Cortex of kidney (tissue), 1 donor: ENCODE measurements around the gene MIA2.
"Not testable (repeated sequence)": the region's sequence is repeated elsewhere in the genome, so short reads cannot be mapped to it uniquely, and the experiment has no call there.

Experiments
- DNase-seq: peaks from one replicate; lab custom pipeline; 2025; lab: John Stamatoyannopoulos, UW

Gene MIA2

DNA sequence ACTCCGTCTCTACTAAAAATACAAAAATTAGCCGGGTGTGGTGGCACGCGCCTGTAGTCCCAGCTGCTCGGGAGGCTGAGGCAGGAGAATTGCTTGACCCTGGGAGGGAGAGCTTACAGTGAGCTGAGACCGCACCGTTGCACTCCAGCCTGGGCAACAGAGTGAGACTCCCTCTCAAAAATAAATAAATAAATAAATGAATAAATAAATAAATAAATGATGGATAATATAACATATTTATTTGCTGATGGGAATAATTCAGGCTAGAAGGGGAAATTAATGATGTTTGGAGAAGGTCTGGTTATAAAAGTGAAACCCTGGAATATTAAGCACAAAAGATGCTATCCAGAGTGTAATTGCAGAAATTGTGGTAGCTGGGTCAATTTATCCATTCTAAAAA is 107.4 kb downstream of the MIA2 start:
- DNase-seq = not testable (repeated sequence)

DNA sequence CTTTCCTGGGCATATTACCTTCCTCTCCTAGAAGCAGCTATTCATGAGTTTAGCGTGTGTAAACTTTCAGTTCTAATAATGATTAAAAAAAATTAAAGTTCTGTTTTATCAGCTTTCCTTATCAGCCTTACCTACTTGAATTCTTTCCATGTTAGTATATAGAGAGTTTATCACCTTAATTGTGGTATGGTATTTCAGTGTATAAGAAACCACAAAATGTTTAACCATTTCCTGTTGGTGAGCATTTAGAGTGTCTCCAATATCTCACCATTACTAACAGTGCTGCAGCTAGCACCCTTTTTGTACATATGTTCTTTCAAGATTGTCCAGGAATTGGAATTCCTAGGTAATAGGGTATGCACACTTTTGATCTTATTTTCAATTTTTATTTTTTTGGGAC is 109.1 kb downstream of the MIA2 start:
- DNase-seq = no peak

DNA sequence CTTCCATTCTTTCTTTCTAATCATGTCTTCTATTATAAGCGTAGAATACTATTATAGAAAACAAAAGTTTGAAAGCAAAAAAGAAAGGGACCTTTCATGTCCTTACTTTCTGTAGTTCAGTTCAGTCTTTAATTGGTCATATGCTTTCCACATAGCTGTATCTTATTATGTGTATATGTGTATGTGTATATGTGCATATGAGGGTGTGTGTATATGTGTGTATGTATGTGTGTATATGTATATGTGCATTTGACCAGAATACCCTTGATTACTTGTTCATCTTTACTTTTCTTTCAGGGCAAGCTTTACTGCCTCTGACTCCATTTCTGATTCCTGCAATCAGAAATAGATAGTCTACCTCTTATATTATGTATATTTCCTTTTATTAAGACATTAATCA is 109.9 kb downstream of the MIA2 start:
- no peak for DNase-seq

DNA sequence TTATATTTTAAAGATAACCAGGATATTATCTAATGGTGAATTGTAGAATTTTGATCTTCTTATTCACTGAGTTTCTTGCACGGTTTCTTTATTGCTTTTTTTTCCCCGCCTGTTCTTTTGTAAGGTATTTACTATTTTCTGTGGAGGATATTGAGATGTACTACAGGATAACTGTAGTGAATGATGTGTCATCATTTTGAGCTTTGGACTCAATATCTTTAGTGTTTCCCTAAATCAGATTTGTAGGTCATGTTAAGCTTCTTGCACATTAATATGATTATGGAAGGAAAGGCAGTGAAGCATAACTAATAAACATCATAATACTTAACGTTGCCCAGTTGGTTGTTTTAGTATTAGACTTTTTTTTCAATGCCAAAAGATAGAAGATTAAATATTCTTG is 117.2 kb downstream of the MIA2 start:
- DNase-seq = no peak

DNA sequence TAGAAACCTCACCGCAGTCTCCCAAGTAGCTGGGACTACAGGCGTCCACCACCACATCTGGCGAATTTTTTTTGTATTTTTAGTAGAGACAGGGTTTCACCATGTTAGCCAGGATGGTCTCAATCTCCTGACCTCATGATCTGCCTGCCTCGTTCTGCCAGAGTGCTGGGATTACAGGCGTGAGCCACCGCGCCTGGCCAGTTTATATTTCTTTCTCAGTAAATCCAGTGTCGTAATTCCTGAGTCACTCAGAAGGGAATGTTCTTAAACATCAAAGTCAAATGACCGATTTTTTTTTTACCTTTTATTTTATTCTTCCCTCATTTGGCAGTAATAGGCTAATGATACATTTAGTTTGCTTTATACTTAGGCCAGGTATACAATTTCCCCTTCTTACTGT is 118.0 kb downstream of the MIA2 start:
- DNase-seq = no peak

DNA sequence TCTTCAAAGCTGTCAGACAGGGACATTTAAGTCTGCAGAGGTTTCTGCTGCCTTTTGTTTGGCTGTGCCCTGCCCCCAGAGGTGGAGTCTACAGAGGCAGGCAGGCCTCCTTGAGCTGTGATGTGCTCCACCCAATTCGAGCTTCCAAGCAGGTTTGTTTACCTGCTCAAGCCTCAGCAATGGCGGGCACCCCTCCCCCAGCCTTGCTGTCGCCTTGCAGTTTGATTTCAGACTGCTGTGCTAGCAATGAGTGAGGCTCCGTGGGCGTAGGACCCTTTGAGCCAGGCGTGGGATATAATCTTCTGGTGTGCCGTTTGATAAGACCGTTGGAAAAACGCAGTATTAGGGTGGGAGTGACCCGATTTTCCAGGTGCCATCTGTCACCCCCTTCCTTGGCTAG is 125.4 kb downstream of the MIA2 start:
- DNase-seq = not testable (repeated sequence)

DNA sequence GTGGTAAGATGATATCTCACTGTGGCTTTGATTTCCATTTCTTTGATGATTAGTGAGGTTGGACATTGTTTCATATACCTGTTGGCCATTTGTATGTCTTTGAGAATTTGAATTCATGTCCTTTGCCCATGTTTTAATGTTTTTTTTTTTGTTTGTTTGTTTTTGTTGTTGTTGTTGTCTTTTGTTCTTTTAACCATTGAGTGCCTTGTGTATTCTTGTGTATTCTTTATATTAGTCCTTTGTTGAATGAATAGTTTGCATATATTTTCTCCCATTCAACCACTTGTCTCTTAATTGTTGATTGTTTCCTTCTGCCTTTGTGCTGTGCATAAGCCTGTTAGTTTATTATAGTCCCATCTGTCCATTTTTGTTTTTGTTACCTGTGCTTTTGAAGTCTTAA is 126.6 kb downstream of the MIA2 start:
- no peak for DNase-seq

DNA sequence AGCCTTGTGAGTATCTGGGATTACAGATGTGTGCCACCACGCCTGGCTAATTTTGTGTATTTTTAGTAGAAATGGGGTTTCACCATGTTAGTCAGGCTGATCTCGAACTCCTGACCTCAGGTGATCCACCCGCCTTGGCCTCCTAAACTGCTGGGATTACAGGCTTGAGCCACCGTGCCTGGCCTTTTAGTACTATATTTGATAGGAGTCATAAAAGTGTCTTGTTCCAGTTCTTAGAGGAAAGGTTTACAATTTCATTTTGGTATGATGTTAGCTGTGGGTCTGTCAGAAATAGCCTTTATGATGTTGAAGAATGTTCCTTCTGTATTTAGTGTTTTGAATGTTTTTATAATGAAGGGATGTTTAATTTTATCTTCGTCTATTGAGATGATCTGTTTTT is 127.8 kb downstream of the MIA2 start:
- not testable (repeated sequence) for DNase-seq

DNA sequence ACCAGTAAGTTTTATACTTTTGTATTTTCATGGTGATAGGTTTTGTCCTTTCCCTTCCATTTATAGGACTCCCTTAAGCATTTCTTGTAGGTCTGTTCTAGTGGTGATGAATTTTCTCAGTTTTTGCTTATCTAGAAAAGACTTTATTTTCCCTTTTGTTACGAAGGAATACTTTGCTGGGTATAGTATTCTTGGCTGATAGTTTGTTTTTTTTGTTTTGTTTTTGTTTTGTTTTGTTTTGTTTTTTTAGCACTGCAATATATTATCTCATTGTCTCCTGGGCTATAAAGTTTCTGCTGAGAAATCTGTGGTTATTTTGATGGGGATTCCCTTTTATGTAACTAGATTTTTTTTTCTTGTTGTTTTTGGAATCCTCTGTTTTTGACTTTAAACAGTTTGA is 130.8 kb downstream of the MIA2 start:
- DNase-seq = no peak

DNA sequence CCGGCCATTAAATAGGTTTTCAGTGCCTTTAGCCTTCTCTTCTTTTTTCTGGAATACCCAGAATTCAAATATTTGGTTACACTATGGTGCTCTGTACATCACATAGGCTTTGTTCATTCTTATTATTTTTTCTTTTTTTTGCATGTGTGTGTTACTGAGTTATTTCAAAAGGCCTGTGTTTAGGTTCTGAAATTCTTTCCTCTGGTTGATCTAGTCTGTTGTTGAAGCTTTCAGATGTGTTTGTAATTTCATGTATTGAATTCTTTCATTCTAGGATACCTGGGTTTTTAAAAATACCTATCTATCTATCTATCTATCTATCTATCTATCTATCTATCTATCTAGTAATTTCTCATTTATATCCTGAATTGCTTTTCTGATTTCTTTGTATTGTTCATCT is 131.6 kb downstream of the MIA2 start:
- DNase-seq = no peak

DNA sequence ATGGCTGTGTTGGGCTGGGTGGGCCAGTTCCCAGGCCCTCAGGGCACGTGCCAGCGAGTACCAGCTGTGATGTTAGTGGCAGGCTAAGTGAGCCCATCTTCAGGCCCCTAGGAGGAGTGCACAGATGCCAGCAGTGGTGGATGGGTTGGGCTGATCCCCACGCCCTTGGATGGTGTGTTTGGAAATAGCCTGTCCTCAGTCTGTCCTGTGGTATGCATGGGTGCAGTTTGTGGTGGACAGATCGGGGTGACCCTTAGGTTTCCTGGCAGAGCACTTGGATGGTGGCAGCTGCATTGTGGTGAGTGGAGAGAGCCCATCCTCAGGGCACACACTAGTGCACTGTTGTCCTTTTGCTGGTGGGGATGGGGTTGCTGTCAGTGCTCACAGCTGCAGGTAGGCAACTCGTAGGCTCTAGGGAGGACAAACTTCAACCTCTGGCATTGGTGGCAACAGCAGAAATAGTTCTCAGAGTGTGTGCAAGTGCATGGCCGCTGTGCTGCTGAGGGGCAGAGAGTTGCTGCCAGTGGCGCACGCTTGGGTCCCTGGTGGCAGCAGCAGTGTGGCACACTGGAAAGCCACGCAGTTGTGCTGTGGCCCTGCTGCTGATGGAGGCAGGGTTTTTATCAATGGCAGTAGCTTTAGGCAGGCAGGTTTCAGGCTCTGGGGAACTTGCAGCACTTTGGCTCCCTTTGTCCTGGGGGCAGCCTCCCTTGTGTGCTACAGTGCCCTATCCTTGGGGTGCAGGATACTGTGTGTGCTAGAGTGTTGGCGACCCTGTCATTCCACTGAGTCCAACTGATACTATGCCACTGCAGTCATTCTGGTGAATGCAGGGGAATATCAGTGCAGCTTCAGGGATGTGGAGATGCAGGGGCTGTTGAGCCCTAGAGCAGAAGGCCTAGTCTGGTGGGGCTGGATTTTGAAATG is 133.0 kb downstream of the MIA2 start:
- DNase-seq = no peak

DNA sequence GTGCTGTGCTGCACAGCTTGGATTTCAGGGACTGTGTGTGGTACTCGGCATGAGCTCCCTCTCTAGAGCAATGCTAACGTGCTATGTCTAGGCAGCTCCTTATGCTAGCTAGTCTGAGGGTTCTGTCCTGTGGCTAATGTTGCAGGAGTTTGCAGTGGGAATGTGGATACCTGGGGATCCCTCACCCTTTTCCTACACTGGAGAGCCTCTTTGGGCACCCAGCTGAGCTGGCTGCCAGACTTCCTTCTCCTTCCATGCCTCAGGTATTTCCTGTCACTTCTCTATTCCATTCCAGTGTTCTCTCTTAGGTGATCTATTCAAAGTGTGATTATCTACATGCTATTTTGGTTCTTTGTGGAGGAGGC is 133.7 kb downstream of the MIA2 start:
- no peak for DNase-seq

DNA sequence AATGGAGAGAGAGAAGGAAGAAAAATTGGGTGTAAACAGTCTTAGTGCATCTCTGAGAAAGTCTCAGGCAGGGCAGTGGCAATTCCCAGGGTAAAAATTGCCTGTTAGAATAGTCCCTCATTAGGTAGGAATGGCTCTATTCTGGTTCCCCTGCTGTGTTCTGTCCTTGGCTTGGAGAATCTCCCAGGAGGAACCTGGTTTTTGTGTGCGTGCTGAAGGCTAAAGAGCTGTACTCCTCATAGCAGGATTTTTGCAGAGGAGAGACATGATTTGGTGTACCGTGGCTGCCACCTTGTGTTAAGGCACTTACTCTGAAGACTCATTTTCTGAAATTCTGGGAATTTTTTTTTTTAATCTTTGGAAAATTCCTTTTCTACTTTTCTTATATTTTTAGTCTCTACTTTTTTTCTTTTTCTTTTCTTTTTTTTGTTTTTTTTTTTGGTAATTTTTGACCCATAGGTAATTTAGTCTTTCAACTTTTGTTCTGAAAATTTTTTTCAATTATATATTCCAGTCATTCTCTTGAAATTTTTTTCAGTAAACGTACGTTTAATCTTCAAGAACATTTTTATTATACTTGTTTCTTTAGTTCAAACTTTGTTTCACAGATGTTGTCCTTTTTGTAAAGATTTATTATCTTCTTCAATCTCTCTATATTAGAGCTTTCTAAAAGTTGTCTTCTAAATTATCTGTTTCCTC is 134.7 kb downstream of the MIA2 start:
- no peak for DNase-seq

DNA sequence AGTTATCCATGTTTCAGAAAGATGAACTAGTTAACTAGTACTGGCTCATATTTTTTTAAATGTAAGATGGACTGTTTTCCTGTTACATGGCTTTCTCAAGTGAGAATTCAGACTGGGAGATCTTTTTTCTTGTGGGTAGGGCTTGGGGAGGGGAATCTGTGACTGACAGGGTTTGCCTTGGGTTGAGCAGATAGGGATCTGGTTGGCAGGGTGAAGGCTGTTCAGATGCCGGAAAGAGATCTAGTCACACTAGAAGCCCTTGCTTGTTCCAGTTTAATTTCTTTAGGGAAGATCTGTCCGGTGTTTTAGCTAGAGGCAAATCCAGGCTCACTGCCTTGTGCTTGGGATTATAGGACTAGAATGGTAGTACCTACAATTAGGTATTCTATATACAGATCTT is 135.3 kb downstream of the MIA2 start:
- DNase-seq = no peak

DNA sequence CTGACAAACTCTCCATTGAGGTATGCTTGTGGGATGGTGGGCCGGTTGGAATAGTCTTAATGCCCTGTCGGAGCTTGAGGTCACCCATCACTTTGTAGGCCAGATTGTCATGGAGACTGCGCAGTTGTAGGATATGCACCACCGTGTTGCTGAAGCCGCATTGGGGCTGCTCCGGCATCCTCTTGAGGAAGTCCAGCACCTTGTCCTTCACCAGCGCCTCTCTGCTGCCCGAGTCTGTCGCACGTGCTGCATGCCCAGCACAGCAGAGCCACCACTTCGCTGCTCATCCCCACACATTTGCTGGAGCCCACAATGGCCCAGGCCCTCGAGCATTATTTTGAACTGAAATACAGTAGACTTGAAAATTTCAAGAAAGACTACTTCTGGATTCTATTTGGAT is 136.7 kb downstream of the MIA2 start:
- DNase-seq = no peak

DNA sequence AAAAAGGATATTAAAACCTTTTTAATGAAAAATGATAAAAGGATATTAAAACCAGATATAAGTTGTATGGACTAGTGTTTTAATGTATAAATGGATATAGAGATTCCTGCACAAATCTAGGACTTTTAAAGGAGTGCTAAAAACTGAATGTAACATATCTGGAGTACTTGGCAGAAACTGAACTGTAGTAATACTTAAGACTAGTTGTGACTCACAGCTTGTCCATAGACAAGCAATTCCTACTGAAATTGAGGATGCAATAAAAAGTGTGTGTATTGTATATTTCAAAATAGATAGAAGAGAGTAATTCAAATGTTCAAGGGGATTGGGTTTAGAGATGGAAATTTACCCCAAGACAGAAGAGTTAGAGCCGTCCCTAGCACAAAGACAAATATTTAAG is 138.9 kb downstream of the MIA2 start:
- DNase-seq = no peak

DNA sequence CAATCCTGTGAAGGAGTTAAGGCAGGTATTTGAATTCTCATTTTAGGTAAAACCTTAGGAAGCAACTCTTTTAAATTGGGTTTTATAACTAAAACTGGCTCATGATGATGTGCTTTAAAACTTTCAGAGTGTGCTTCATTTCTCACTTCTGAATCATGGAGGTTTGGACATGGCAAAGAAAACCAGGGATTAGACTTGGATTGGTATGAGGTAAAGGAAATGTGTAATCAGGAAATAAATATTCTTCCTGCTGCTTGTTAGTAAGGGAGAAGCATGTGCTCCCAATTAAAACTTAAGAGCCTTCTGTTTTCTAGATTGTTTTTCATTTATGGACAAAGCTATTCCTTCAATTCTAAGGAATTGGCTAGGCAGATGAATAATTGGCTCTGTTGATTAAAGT is 141.1 kb downstream of the MIA2 start:
- no peak for DNase-seq

DNA sequence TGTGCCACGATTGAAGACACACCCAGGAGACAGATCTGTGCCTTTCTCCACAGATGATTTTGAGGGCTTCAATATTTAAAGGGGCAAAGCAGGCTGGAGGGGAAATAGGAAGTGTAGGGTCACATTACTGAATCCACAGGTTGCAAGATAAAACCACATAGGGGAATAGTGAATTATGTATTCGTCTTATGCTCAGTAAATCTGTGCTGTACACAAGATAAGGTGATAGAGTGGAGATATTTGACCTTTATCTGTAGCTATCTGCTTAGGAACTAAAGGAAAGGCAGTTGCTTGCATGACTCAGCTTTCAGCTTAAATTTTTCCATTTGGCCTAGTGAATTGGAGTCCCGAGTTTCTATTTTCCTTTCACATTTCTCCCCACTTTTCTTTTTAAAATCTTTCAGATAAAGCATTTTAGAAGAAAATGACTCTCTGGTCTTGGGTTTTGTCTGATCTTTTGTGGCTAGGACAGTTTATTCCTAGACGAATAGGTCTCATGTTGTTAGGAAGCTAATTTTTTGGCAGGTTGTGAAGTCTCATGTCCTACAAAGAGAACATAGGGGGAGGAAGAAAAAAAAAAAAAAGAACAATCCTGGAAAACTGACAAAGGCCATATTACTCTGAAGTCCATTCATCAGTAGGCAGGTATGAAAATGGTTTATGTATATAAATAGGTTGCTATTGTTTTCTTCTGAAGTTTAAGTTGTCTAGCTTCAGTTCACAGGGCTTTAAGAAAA is 143.1 kb downstream of the MIA2 start:
- no peak for DNase-seq

DNA sequence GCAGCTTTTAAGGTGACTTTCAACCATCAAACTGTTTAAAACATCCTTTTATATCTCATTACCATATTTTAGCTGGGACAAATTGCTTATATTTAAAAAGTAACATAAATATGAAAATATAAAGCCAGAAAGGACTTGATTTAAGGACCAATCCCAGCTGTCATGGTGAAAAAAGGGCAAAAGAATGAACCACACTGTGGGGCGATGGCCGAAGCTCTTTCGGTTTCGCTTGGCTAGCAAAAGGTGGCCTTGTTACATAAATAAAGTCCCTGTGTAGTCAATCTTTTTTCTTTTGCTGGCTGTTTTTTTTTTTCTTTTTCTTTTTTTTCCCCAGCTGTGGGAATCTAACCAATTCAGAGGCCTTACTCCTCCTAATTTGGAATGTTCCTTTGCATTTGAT is 147.7 kb downstream of the MIA2 start:
- no peak for DNase-seq

DNA sequence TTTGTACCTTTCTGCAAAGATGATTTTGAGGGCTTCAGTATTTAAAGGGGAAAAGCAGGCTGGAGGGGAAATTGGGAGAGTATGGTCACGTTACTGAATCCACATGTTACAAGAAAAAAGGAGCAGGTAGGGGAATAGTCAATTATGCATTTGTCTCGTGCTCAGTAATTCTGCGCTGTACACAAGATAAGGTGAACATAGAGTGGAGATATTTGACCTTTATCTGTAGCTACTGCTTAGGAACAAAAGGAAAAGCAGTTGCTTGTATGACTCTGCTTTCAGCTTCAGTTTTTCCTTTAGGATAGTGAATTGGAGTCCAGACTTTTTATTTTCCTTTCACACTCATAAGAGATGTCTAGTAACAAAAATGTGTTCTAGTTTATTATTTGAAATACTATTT is 148.7 kb downstream of the MIA2 start:
- DNase-seq = no peak

DNA sequence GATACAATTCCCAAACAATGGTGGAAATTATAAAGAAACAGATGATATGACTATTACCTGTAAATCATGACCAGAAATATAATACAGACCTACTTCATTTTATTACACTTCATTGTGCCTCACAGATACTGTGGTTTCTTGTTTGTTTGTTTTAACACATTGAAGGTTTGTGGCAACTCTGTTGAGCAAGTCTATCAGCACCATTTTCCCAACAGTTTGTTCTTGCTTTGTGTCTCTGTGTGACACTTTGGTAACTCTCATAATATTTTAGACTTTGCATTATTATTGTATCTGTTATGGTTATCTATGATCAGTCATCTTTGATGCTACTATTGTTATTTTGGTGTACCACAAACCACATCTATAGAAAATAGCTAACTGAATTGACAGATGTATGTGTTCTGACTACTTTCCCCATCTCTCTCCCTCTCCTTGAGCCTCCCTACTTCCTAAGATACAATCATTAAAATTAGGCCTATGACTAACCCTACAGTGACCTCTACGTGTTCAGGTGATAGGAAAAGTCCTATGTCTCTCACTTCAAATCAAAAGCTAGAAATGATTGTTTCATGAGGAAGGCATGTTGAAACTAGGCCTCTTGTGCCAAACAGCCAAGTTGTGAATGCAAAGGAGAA is 149.4 kb downstream of the MIA2 start:
- no peak for DNase-seq

DNA sequence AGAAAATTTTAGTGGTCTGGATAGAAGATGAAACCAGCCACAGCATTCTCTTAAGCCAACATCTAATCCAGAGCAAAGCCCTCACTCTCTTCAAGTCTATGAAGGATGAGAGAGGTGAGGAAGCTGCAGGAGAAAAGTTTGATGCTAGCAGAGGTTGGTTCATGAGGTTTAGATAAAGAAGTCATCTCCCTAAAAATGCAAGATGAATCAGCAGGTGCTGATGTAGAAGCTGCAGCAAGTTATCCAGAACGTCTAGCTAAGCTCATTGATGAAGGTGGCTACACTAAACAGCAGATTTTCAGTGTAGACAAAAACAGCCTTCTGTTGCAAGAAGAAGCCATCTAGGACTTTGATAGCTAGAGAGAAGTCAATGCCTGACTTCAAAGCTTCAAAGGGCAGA is 150.0 kb downstream of the MIA2 start:
- no peak for DNase-seq
